GM19468 (cell line): Measurements from ENCODE around the gene WDFY4.
A peak's percentile ranks its signal among the peaks of the same experiment; 100 is the strongest.

Experiments
- ATAC-seq: cut with Tn5 transposase; IDR thresholded peaks from one replicate; pipeline ENCODE4 v1.9.1; 2021; ENCODE audit warnings: mild to moderate bottlenecking, moderate library complexity, moderate number of reproducible peaks; ENCODE audit not compliant: unreplicated experiment; ENCODE audit errors: extremely low read depth

The WDFY4 gene

GRCh38 chr10:48655411-48656240 lies 29.0 kb upstream of the WDFY4 start:
- no peak for ATAC-seq

- ATAC-seq, result peak; percentile 81
Measured at GRCh38 chr10:48656241-48656913, 28.3 kb upstream of the WDFY4 start.

DNA sequence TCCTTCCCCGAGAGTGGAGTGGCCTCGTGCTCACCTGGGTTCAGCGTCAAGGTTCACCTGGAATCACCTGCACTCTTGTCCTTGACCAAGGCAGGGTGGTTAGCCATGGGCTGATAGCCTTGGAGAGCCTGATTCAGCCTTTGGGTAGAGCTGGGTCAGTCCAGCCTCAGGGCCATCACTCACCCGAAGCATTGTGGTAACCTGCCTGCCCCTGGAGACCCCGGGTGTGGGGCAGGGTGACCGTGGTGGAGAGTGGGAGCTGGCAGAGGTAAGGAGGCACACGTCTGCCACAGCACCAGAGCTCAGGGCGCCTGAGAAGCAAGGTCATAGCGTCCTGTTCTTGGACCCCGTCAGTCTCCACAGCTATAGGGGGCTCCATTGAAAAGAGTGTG lies 27.8 kb upstream of the WDFY4 start:
- no peak for ATAC-seq

GRCh38 chr10:48657416-48657815 lies 27.3 kb upstream of the WDFY4 start:
- ATAC-seq, result no peak

DNA sequence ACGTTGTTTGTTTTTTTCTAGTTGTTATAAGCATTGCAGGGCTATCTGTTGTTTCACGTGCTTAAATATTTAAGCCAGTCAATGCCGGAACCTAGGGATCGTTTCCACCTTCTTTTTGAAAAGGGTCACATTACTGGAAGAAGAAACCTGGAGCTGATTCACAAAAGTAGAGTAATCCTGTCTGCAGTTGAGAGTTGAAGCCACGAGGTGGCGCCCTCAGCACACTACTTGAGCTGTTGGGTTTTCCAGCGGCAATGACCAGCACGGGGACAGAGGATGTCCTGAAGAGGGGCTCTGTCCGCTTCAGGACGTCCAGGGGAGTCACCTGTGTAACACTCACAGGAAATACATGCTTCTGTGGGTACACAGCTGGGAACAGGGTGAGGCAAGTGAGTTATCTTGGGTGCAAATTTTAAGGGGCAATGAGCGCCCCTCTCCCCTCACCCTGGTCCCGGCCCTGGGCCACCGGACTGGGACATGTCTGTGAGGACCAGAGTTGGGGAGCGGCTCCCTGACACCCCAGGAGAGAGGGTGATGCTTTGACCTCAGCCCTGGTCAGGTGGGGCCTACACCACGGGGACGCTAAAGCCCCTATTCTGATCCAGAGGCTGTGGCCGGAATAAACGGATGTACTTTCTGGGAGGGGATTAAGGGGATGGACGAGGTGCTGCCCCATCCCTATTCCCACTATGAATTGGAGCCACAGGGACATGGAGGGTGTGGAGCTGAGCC lies 26.3 kb upstream of the WDFY4 start:
- no peak for ATAC-seq

- ATAC-seq, result no peak
Measured at GRCh38 chr10:48658975-48659269, 25.8 kb upstream of the WDFY4 start.

- no peak for ATAC-seq
Measured at GRCh38 chr10:48659790-48660189, 24.9 kb upstream of the WDFY4 start.

DNA sequence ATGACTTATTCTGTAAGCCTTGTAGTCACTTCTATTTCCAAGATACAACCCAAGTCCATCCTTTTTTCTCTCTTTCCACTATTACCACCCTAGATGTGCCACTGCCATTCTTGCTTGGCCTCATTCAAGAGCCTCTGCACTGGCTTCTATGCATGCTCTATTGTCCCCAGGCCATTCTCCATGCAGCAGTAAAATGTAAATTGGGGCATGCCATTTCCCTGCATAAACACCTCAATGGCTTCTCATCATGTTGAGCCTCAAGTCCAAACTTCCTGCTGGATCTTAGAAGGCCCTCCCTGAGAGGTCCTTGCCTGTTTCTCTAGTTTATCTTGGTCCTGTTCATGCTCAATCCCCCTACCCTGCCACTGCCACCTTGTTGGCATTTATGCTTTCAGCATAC lies 23.2 kb upstream of the WDFY4 start:
- ATAC-seq, result no peak

GRCh38 chr10:48667960-48668590 lies 16.6 kb upstream of the WDFY4 start:
- peak; percentile 43 for ATAC-seq

DNA sequence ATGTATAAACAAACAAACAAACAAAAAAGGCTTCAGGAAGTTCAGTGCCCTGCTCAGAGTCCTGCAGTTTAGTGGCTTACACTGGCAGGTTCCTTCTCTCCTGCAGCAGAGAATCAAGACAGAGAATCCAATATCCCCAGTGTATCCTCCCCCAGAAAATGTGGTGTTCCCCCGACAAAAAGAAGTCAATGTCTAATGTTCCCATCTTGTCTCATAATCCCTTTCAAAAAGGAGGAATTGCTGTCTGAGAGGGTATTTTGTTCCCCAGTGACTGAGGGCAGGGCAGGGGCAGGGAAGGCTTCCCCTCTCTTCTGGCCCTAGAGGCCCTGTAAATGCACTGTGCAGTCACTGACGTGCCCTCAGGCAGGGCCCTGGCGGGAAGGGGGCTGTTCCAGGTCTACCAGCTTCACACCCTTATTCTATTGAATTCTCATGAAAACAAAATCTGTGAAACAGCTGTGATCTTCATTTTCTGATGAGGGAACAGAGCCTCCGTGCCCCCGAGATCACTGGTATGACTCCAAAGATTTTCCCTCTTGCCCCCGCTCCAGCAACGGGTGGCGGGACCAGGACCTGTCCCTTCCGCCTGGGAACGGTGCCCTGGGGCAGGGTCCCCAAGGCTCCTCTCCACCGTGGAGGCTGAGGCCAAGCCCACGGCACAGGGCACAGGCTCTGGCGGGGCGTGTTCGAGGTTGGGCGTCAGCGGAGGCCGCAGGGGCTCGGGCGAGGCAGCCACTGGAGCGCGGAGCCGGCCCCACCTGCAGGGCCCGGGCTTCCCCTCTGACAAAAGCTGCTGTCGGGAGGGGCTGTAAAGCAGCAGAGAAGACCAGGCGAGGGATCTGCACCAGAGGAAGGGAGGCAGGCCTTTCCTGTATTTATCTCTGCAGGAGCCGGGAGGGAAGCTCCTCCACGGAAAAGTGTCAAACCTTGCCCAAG lies 13.4 kb upstream of the WDFY4 start:
- ATAC-seq, result peak; percentile 85

DNA sequence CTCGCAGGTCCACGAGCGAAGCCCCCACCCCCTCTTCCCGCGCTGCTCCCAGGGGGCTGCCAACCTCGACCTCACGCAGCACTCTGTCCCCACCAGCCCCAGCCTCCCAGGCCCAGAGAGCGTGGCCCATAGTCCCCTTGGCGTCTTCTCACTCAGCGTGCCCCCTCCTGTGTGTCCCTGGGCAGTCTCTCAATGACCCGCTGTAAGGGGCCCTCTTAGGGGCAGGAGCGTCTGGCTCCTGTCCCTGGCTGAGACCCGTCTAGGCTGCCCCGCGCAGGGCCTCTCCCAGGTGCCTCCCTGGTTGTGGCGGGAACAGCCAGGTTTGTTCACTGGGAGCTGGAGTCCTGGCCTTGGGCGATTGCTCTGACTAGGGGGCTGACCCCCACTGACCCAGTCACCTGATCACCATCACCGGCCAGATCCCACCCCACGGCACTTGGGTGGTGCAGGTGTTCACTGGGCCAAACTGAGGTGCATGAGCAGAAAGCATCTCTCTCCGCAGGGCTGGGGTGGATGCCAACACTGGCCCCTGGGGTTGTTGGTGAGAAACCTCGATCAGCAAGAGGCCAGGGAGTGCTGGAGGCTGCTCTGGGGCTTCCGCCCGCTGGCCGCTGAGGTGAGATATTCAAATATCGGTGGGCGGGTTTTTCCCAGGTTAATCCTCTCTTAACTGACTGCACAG lies 12.6 kb upstream of the WDFY4 start:
- no peak for ATAC-seq

GRCh38 chr10:48672596-48673265 lies 11.9 kb upstream of the WDFY4 start:
- ATAC-seq, result no peak

DNA sequence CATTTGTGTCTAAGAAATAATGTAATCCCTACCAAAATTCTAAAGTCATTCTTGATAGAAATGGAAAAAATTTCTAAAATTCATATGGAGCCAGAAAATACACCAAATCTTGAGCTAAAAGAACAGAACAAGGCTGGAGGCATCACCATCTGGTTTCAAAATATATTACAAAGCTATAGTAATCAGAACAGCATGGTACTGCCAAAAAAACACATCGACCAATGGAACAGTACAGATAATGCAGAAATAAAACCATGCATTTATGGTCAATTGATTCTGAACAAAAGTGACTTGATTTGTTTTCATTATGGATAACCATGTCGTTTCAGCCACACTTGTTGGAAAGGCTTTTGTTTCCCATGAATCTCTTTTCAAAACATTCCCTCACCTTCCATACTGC lies 7.0 kb upstream of the WDFY4 start:
- ATAC-seq, result no peak

DNA sequence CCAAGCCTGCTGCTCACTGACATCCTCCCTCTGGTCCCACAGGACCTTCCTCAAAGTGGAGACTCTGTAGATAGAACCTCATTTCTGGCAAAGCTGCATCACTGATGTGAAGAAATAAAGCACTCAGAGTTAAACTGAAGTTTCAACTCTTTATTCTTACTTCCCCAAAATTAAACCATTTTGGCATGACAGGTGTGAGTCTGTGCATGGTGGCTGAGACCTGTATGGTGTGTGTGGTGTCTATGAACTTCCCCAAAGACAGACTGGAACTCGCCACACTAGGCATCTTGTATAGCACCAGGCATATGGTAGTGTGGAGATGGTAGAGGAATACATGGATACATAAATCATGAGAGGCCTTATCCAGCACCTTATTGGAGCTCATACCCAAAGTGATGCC lies 6.6 kb upstream of the WDFY4 start:
- peak; percentile 28 for ATAC-seq

DNA sequence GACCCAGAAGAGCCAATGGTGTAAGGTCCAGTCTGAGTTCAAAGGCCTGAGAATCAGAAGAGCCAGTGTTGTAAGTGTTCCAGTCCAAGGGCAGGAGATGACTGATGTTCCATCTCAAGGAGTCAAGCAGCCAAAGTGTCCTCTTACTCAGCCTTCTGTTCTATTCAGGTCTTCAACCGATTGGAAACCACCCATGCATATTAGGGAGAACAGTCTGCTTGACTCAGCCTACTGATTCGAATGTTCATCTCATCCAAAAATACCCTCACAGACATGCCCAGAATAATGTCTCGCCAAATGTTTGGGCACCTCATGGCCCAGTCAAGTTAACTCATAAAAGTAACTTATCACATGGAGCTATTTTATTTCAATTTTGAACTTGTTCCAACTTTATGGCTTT lies 2.9 kb upstream of the WDFY4 start:
- no peak for ATAC-seq

DNA sequence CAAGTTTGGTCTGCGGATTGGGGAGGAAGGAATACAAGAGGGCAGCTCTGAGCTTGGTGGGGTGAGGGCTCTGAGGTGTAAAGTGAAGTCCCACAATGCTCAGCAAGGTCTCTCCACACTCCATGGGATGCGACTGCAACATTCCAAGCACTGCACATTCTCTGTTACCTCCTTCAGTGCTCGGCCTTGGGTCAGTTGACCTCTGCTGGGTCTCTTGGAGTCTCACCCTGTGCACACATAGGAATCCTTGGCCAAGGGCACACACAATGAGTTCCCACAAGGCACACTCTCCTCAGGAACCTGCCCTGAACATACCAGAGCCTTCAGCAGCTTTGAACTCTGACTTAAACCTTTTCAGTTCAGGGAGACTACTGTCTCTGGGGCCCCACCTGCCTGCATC lies 2.4 kb upstream of the WDFY4 start:
- ATAC-seq, result no peak

DNA sequence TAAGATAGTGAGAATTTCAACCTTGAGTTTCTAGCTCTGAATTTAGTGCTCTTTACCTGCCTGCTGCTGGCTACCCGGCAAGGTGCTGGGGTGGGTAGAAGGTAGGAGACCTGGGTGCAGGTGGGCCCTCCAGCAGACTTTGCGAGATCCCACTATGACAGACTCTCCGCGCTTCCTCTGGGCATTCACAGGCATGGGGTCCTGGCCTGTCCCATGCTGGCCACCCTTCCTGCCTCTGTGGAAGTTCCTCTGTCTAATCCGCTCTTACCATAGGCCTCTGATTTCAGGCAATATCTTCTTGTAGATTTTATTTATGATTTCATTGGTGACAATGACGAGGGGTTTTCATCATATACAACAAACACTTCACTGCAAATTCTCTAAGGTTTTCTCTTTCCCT lies 1.2 kb upstream of the WDFY4 start:
- ATAC-seq, result no peak

- ATAC-seq, result no peak
Measured at GRCh38 chr10:48683868-48684267, 805 bp upstream of the WDFY4 start.

DNA sequence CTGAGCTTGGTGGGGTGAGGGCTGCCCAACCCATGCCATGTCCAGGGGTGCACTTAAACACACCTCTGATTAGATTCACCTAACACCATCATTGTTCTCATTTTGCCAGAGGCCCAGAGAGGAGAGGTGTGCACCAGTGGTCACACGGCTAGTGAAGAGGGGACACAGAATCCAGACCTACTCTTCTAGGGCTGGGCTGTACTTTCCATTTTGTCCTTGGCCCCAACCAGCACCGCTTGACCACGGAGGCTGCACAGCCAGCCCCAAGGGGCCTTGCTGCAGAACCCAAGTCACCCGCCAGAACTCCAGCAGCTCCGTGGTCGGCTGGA lies 246 bp upstream of the WDFY4 start:
- no peak for ATAC-seq
